HG03196 (cell line): ENCODE data around the gene SMIM13.

Source experiments
- ATAC-seq: cut with Tn5 transposase; IDR thresholded peaks from one replicate; pipeline ENCODE4 v1.9.1; 2021; ENCODE audit not compliant: unreplicated experiment

SMIM13 gene

GRCh38 chr6:11093626-11094410 is at the start of gene SMIM13:
Gene SMIM13 (plus strand): TSS chr6:11093834. CDS start chr6:11094314, 480 bp downstream.
- peak; percentile 88 for ATAC-seq

GRCh38 chr6:11043961-11044711 is 49.5 kb upstream of the SMIM13 start, which contains the start of gene ELOVL2:
Gene ELOVL2 (minus strand): TSS chr6:11044305. CDS start chr6:11044230, 75 bp downstream.
- peak; percentile 61 for ATAC-seq

- no peak for ATAC-seq
Observed at GRCh38 chr6:11044712-11045167, 48.9 kb upstream of the SMIM13 start.

- no peak for ATAC-seq
Observed at GRCh38 chr6:11050731-11051130, 42.9 kb upstream of the SMIM13 start.

GRCh38 chr6:11053307-11053706 is 40.3 kb upstream of the SMIM13 start:
- ATAC-seq: no peak

- ATAC-seq: no peak
Observed at GRCh38 chr6:11054722-11055121, 38.9 kb upstream of the SMIM13 start.

- ATAC-seq: no peak
Observed at GRCh38 chr6:11055127-11055627, 38.5 kb upstream of the SMIM13 start.

GRCh38 chr6:11056871-11057270 is 36.8 kb upstream of the SMIM13 start:
- ATAC-seq: no peak

GRCh38 chr6:11058406-11058805 is 35.2 kb upstream of the SMIM13 start:
- ATAC-seq: no peak

- no peak for ATAC-seq
Observed at GRCh38 chr6:11062083-11062482, 31.6 kb upstream of the SMIM13 start.

GRCh38 chr6:11062715-11063114 is 30.9 kb upstream of the SMIM13 start:
- no peak for ATAC-seq

GRCh38 chr6:11064836-11065235 is 28.8 kb upstream of the SMIM13 start:
- ATAC-seq: no peak

GRCh38 chr6:11065436-11066202 is 28.0 kb upstream of the SMIM13 start:
- ATAC-seq: no peak

GRCh38 chr6:11066505-11067347 is 26.9 kb upstream of the SMIM13 start:
- no peak for ATAC-seq

GRCh38 chr6:11067348-11067747 is 26.3 kb upstream of the SMIM13 start:
- ATAC-seq: no peak

- ATAC-seq: no peak
Observed at GRCh38 chr6:11069760-11070159, 23.9 kb upstream of the SMIM13 start.

- no peak for ATAC-seq
Observed at GRCh38 chr6:11072101-11072500, 21.5 kb upstream of the SMIM13 start.

- no peak for ATAC-seq
Observed at GRCh38 chr6:11076540-11076939, 17.1 kb upstream of the SMIM13 start.

- ATAC-seq: no peak
Observed at GRCh38 chr6:11078266-11078665, 15.4 kb upstream of the SMIM13 start.

GRCh38 chr6:11080296-11080695 is 13.3 kb upstream of the SMIM13 start:
- no peak for ATAC-seq
